Lung (tissue), 16 donors: ENCODE measurements around the gene PGM2. TPM values are rescaled to one million over a fixed set of nuclear protein-coding genes. Genes with fewer than 3 reads are reported as not detected.

ENCODE experiments used
- ATAC-seq: fragments of 200-7000 bp; cut with Tn5 transposase; one replicate; pipeline ENCODE4 v1.9.1; 2020; ENCODE audit warnings: moderate number of reproducible peaks; ENCODE audit not compliant: insufficient read depth, low FRiP score
- DNase-seq, 3 donors: peaks; one replicate each; pipeline ENCODE4 v3.0.0-alpha.2; 2013 to 2017
- H3K27ac ChIP-seq, 2 donors: one replicate each; pipeline ENCODE4 v1.5.1; 2013; ENCODE audit warnings: mild to moderate bottlenecking in 2 of 2, moderate library complexity in 2 of 2, control low read depth in 1 of 2, inconsistent platforms in 1 of 2, low read depth in 1 of 2, low read length in 1 of 2
- H3K27me3 ChIP-seq, 3 donors: one replicate each; pipeline ENCODE4 v1.5.1; 2013; ENCODE audit warnings: low read length in 2 of 3; ENCODE audit not compliant: control insufficient read depth in 3 of 3, insufficient read depth in 3 of 3
- H3K36me3 ChIP-seq, 4 donors: one replicate each; pipeline ENCODE4 v1.5.1; 2013; ENCODE audit warnings: low read length in 4 of 4, mild to moderate bottlenecking in 1 of 4, moderate library complexity in 1 of 4; ENCODE audit not compliant: control insufficient read depth in 4 of 4, insufficient read depth in 4 of 4
- H3K4me1 ChIP-seq, 5 donors: one replicate each; pipeline ENCODE4 v1.5.1; 2013; ENCODE audit warnings: low read length in 5 of 5, mild to moderate bottlenecking in 2 of 5, moderate library complexity in 1 of 5; ENCODE audit not compliant: control insufficient read depth in 5 of 5, insufficient read depth in 5 of 5
- H3K4me3 ChIP-seq: one replicate; pipeline ENCODE4 v1.5.1; 2013; ENCODE audit warnings: mild to moderate bottlenecking, control low read depth, moderate library complexity
- H3K9ac ChIP-seq, 2 donors: one replicate each; pipeline ENCODE4 v1.5.1; 2013; ENCODE audit warnings: low read length in 2 of 2, control low read depth in 1 of 2; ENCODE audit not compliant: insufficient read depth in 1 of 2
- H3K9me3 ChIP-seq, 4 donors: one replicate each; pipeline ENCODE4 v1.5.1; 2013; ENCODE audit warnings: low read length in 3 of 4, mild to moderate bottlenecking in 1 of 4, moderate library complexity in 1 of 4; ENCODE audit not compliant: control insufficient read depth in 4 of 4, insufficient read depth in 3 of 4
- WGBS, 2 donors: extraction: QIAGEN DNeasy Blood & Tissue Kit; methylation state at CpG; one replicate each; pipeline ENCODE4 v1.1.7; 2013; 5-methylcytosine and 5-hydroxymethylcytosine counted together
- long read RNA-seq, 5 donors: transcript quantifications; one replicate each; lab custom pipeline, GENCODE V29; 2026
- polyA plus RNA-seq, 2 donors: library from polyadenylated mRNA; stranded (reverse); fragments of 200-250 nt; gene quantifications; one replicate each; pipeline ENCODE4 v1.2.1, GENCODE V29; 2013
- total RNA-seq, 2 donors: library from RNA; depleted of rRNA in 1 of 2; stranded (reverse); fragments of >200 nt in 1 of 2; gene quantifications; one replicate each; pipeline ENCODE4 v1.2.1, GENCODE V29; 2014 to 2021
- TF ChIP-seq, protein P1 (sequence below): IDR thresholded peaks from 2 replicates; pipeline ENCODE4 v1.5.1; 2012; ENCODE audit warnings: mild to moderate bottlenecking; ENCODE audit errors: control extremely low read depth, extremely low read depth
- donor health status: control.
- donor health status: control.
- donor health status: Bipolar disorder and iron deficiency.
- donor health status: healthy.
- donor health status: DM: yes; HTN: yes; CAD: no.

Gene PGM2
- total RNA-seq = 10 to 100 TPM; 22.5 to 28.9 TPM
- polyA plus RNA-seq = 10 to 100 TPM in 1 of 2 donors, 1 to 10 TPM in 1; 4.8 to 14.3 TPM
- long read RNA-seq, donor 1, transcript PGM2-201 (14 exons, 3,264 nt) = major isoform, 7 of 13 reads
- long read RNA-seq, donor 1, partial matches to known transcripts = 5 of 13 reads
- long read RNA-seq, donor 1, other reads (novel, unspliced or antisense) = 0 of 13 reads
- long read RNA-seq, donor 2 = 0 reads
- long read RNA-seq, donor 3, partial matches to known transcripts = 0 of 4 reads
- long read RNA-seq, donor 3, other reads (novel, unspliced or antisense) = 0 of 4 reads
- long read RNA-seq, donor 4 = 0 reads
- long read RNA-seq, donor 5, transcript PGM2-201 (14 exons, 3,264 nt) = major isoform, 8 of 8 reads
- long read RNA-seq, donor 5, partial matches to known transcripts = 0 of 8 reads
- long read RNA-seq, donor 5, other reads (novel, unspliced or antisense) = 0 of 8 reads

DNA sequence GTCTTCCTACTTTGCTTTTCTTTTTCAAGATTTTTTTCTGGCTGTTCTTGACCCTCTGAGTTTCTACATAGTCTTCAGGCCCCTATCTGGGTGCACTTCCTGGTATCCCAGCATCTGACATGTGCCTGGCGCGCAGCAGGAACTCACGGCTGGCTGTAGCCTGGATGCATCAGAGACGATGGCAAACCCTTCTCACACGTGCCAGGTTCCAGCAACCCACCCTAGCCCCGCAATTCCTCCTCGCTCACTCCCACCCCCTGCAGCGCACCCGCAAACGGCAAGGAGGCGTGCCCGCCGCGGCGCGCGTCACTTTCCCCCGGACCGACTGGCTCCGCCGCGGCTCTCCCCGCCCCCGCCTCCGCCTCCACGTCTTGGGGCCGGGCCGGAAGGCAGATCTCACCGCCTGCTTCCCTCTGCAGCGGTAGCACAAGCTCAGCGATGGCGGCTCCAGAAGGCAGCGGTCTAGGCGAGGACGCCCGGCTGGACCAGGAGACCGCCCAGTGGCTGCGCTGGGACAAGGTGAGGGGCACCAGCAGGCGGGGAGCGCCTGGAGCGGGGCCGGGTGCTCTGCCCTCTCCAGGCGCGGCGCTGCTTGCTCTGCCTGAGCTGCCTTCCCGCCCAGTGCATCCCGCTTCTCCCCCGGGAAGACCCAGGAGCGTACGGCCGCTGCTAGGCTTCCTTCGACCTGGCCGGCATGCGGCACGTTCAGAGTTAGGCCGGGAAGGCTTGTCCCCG, at the start of gene PGM2:
PGM2 (plus strand) TSS at position 392 of the 735 bp plus-strand sequence; CDS start at position 439, 47 bp downstream.
- 0% methylated on average over 50 to 57 of the region's 57 CpGs for WGBS, 2 donors
- H3K4me1 ChIP-seq = peaks cover 0 to 13% (median 8%) of the 10 kb centered on the region in 5 donors
- H3K9ac ChIP-seq = peak within 1 kb of the TSS; percentile 44 to 78
- peak within 1 kb of the TSS; percentile 83 to 85 for H3K27ac ChIP-seq
- peak; percentile 98 for ATAC-seq
- H3K36me3 ChIP-seq = peaks cover 7 to 14% (median 9%) of the 10 kb centered on the region in 4 donors
- H3K27me3 ChIP-seq = no peaks in the 10 kb centered on the region
- DNase-seq = peak; percentile 85 to 94 (median 90)
- H3K4me3 ChIP-seq = peak within 1 kb of the TSS; percentile 98
- TF ChIP-seq, protein P1, sequence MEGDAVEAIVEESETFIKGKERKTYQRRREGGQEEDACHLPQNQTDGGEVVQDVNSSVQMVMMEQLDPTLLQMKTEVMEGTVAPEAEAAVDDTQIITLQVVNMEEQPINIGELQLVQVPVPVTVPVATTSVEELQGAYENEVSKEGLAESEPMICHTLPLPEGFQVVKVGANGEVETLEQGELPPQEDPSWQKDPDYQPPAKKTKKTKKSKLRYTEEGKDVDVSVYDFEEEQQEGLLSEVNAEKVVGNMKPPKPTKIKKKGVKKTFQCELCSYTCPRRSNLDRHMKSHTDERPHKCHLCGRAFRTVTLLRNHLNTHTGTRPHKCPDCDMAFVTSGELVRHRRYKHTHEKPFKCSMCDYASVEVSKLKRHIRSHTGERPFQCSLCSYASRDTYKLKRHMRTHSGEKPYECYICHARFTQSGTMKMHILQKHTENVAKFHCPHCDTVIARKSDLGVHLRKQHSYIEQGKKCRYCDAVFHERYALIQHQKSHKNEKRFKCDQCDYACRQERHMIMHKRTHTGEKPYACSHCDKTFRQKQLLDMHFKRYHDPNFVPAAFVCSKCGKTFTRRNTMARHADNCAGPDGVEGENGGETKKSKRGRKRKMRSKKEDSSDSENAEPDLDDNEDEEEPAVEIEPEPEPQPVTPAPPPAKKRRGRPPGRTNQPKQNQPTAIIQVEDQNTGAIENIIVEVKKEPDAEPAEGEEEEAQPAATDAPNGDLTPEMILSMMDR = no peak
- H3K9me3 ChIP-seq = no peaks in the 10 kb centered on the region

DNA sequence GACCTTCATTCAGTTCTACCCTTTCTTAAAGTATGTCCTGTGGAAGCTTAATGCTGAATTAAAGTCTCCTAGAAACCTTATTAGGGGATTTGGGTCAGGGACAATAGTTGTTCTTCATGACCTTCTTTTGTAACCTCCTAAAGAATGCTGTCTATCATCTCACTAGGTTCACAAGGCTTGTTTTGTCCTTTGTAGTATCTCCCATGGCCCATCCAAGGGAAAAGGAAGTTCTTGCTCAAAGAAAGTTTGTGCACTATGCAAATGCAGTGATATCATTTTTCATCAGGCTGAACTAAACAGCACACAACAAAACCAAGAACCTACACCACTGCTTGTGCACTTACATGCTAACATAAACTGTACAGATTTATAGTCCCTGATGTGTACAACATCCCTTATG, 46.6 kb upstream of the PGM2 start:
- no peak overlapping the region for H3K27ac ChIP-seq
- no peaks in the 10 kb centered on the region for H3K9me3 ChIP-seq
- H3K36me3 ChIP-seq = no peaks in the 10 kb centered on the region
- H3K27me3 ChIP-seq = peaks cover 0 to 2% (median 0%) of the 10 kb centered on the region in 3 donors
- no peak overlapping the region for H3K9ac ChIP-seq
- ATAC-seq (no peak), DNase-seq (no peak)
- TF ChIP-seq, protein P1 = no peak
- H3K4me3 ChIP-seq = no peak overlapping the region
- peaks cover 0 to under 1% (median 0%) of the 10 kb centered on the region in 5 donors for H3K4me1 ChIP-seq

DNA sequence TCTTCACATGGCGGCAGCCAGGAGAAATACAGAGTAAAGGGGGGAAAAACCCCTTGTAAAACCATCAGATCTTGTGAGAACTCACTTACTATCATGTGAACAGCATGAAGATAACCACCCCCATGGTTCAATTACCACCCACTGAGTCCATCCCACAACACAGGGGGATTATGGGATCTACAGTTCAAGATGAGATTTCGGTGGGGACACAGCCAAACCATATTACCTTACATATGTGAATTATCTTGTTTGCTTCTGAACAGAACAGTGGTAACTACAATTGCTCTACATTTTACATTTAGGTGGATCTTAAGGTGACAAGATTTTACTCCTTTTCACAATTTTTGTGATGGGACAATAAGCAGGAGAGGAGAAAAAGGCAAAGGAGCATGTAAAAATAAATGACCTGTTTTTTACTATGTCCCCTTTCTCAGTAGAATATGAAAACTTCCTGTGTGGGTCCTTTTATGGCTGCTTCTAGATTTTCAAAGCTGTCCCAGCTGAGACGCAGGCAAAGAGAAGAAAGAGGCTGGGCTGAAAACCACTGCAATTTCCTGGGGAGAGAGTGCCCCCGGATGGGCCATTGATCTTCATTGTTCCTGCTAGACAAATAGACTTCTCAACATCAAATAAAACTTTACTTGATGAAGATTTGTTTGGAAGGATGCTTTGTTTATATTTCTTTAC, 45.9 kb upstream of the PGM2 start:
- no peaks in the 10 kb centered on the region for H3K9me3 ChIP-seq
- ATAC-seq = no peak
- TF ChIP-seq, protein P1 = no peak

More for the DNA sequence above, 45.9 kb upstream of the PGM2 start:
- Histone ChIP-seq H3K36me3 (no peaks in the 10 kb centered on the region), H3K9ac (no peak overlapping the region), H3K4me1 (peaks cover 0 to 3% (median 0%) of the 10 kb centered on the region in 5 donors), H3K27ac (no peak overlapping the region), H3K27me3 (peaks cover 0 to 2% (median 0%) of the 10 kb centered on the region in 3 donors), H3K4me3 (no peak overlapping the region)
- DNase-seq = peak in 1 of 3 donors; percentile 60
- 51 to 53% methylated on average over 4 of the region's 4 CpGs for WGBS, 2 donors
